ENCODE data around the gene ZIC4. TPM values are rescaled to one million over a fixed set of nuclear protein-coding genes. Genes with fewer than 3 reads are reported as not detected.

Gene ZIC4
- polyA plus RNA-seq, 3 donors, result not detected

DNA sequence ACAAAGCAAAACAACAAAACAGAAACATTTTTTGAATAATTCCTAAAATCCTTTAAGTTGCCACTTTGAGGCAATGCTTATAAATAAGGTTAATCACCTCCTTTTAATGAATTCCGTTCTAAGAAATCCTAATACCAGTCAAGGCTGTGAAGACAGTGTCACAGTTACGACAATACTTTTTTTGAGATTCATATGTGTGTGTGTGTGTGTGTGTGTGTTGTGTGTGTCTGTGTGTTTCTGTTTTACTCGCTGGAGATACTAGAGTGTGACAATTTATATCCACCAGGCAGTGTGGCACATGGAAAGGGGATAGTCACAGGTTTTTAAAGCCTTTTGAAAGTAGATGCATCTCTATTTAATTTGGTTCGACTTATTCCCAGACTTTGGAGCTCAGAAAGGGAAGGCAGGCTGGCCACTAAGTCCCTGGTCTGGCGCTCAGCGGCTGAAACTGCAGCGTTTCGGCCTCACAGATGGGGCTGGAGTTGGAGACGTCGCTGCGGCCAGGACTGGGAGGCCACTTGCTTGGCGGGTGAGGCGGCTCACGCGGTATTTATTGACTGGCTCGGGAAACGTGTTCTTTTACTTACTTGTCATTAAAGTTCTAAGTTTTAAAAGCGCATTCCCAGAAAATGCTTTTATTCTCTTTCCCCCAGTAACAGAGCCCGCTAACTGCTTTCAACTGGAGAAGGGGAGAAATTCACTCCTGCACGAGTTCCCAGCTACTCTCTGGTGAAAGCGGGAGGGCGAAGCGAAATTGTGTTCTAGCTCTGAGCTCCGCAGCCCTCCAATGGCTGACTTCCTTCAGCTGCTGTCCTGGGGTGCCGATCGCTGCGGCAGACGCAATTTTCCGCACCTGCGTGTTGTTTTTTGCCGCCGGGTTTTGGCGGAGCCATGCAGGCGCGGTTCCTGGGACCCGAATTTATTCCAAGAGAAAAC, 16.5 kb upstream of the ZIC4 start:
- H3K27ac Mint-ChIP-seq, result no peak overlapping the region
- H3K4me3 Mint-ChIP-seq, result peak overlapping the region in 1 of 2 donors; percentile 71
- 3% methylated on average over 30 of the region's 36 CpGs for WGBS (ENCODE audit: insufficient coverage)
- Histone ChIP-seq H3K9ac (ENCODE audit: insufficient read depth, low read length, poor library complexity, severe bottlenecking) (no peak overlapping the region), H3K9me3 (replicated peaks in 1 of 2; ENCODE audit: control insufficient read depth in 1 of 2, insufficient read depth in 1 of 2, low read length in 2 of 2) (peaks cover 50 to 74% of the 10 kb centered on the region in 2 donors), H3K4me2 (replicated peaks; ENCODE audit: extremely low read depth, low read length, poor library complexity, severe bottlenecking) (no peak overlapping the region), H3K36me3 (replicated peaks in 1 of 2; ENCODE audit: control insufficient read depth in 1 of 2, insufficient read depth in 2 of 2, low read length in 2 of 2) (no peaks in the 10 kb centered on the region), H3K79me2 (ENCODE audit: insufficient read depth, low read length) (no peaks in the 10 kb centered on the region), H4K20me1 (ENCODE audit: insufficient read depth, low read length) (no peaks in the 10 kb centered on the region), H3K4me3 (replicated peaks in 1 of 3; ENCODE audit: low read depth in 2 of 3, low read length in 3 of 3) (no peak overlapping the region), H3K27me3 (ENCODE audit: control insufficient read depth in 2 of 2, insufficient read depth in 2 of 2, low read length in 2 of 2) (peaks cover 75 to 97% of the 10 kb centered on the region in 2 donors), H2AFZ (ENCODE audit: insufficient read depth, low read depth, low read length, poor library complexity, severe bottlenecking) (no peak overlapping the region), H3K4me1 (ENCODE audit: control insufficient read depth in 1 of 2, insufficient read depth in 2 of 2, low read length in 2 of 2) (no peaks in the 10 kb centered on the region), H3K27ac (ENCODE audit: low read depth in 1 of 2, low read length in 2 of 2) (no peak overlapping the region)
- TF ChIP-seq, protein P1, sequence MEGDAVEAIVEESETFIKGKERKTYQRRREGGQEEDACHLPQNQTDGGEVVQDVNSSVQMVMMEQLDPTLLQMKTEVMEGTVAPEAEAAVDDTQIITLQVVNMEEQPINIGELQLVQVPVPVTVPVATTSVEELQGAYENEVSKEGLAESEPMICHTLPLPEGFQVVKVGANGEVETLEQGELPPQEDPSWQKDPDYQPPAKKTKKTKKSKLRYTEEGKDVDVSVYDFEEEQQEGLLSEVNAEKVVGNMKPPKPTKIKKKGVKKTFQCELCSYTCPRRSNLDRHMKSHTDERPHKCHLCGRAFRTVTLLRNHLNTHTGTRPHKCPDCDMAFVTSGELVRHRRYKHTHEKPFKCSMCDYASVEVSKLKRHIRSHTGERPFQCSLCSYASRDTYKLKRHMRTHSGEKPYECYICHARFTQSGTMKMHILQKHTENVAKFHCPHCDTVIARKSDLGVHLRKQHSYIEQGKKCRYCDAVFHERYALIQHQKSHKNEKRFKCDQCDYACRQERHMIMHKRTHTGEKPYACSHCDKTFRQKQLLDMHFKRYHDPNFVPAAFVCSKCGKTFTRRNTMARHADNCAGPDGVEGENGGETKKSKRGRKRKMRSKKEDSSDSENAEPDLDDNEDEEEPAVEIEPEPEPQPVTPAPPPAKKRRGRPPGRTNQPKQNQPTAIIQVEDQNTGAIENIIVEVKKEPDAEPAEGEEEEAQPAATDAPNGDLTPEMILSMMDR (IDR thresholded peaks at IDR 0.05), result no peak
- H3K4me1 Mint-ChIP-seq, result peaks cover 8% of the 10 kb centered on the region
- H3K27me3 Mint-ChIP-seq (ENCODE audit: low read depth in 3 of 3), result peaks cover 77 to 84% (median 81%) of the 10 kb centered on the region in 3 donors
- H3K9me3 Mint-ChIP-seq, result peaks cover 14 to 60% (median 49%) of the 10 kb centered on the region in 7 donors
- intact Hi-C loops (cut with micrococcal nuclease), result no loop called here
- no peak for DNase-seq
- H3K36me3 Mint-ChIP-seq, result peaks cover 12 to 13% of the 10 kb centered on the region in 2 donors

DNA sequence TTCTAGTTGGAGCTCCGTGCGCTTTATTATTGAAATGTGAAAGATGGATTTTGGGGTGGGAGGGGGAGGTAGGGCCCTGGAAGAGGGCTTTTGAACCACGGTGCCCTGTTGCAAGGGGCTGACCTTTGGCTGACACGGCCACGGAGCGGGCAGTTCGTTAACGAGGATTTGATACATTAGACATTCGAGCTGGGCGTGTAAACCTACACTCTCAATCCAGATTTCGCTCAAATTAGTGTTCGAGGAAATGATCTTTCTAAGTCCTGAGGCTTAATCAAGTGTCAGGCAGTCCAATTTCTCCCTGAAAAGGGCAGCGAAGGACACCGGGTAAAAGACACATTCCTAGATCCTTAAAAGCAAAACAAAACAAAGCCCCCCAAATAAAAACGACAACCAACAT, 15.9 kb upstream of the ZIC4 start:
- Histone ChIP-seq H3K36me3 (replicated peaks in 1 of 2; ENCODE audit: control insufficient read depth in 1 of 2, insufficient read depth in 2 of 2, low read length in 2 of 2) (no peaks in the 10 kb centered on the region), H3K4me2 (replicated peaks; ENCODE audit: extremely low read depth, low read length, poor library complexity, severe bottlenecking) (no peak overlapping the region), H3K9me3 (replicated peaks in 1 of 2; ENCODE audit: control insufficient read depth in 1 of 2, insufficient read depth in 1 of 2, low read length in 2 of 2) (peaks cover 50 to 78% of the 10 kb centered on the region in 2 donors), H3K27me3 (ENCODE audit: control insufficient read depth in 2 of 2, insufficient read depth in 2 of 2, low read length in 2 of 2) (peaks cover 82 to 97% of the 10 kb centered on the region in 2 donors), H2AFZ (ENCODE audit: insufficient read depth, low read depth, low read length, poor library complexity, severe bottlenecking) (no peak overlapping the region), H3K79me2 (ENCODE audit: insufficient read depth, low read length) (no peaks in the 10 kb centered on the region), H3K9ac (ENCODE audit: insufficient read depth, low read length, poor library complexity, severe bottlenecking) (no peak overlapping the region), H3K27ac (ENCODE audit: low read depth in 1 of 2, low read length in 2 of 2) (no peak overlapping the region), H3K4me1 (ENCODE audit: control insufficient read depth in 1 of 2, insufficient read depth in 2 of 2, low read length in 2 of 2) (no peaks in the 10 kb centered on the region), H4K20me1 (ENCODE audit: insufficient read depth, low read length) (no peaks in the 10 kb centered on the region), H3K4me3 (replicated peaks in 1 of 3; ENCODE audit: low read depth in 2 of 3, low read length in 3 of 3) (no peak overlapping the region)
- Mint-ChIP-seq H3K27ac (no peak overlapping the region), H3K4me3 (peak overlapping the region in 1 of 2 donors; percentile 71), H3K27me3 (ENCODE audit: low read depth in 3 of 3) (peaks cover 82 to 87% (median 86%) of the 10 kb centered on the region in 3 donors), H3K9me3 (peaks cover 14 to 61% (median 52%) of the 10 kb centered on the region in 7 donors), H3K36me3 (peaks cover 12 to 13% of the 10 kb centered on the region in 2 donors), H3K4me1 (peaks cover 8% of the 10 kb centered on the region)
- TF ChIP-seq, protein P1 (IDR thresholded peaks at IDR 0.05), result no peak
- intact Hi-C loops (cut with micrococcal nuclease), result no loop called here
- WGBS (ENCODE audit: insufficient coverage), result 22% methylated on average over 12 of the region's 15 CpGs
- DNase-seq, result no peak

Data from CD14-positive monocyte (primary cell).